Muscle of leg (tissue), 11 donors: Measurements from ENCODE around the gene BBS4. TPM values are rescaled to one million over a fixed set of nuclear protein-coding genes. Genes with fewer than 3 reads are reported as not detected.
"Not testable (repeated sequence)": the region's sequence is repeated elsewhere in the genome, so short reads cannot be mapped to it uniquely, and the experiment has no call there.

ENCODE experiments used
- DNase-seq: peaks from one replicate; pipeline ENCODE4 v3.0.0; 2013
- H3K27ac ChIP-seq: one replicate; pipeline ENCODE4 v1.5.1; 2013; ENCODE audit warnings: mild to moderate bottlenecking, low read length, control low read depth
- H3K27me3 ChIP-seq: one replicate; pipeline ENCODE4 v1.6.1; 2013; ENCODE audit warnings: low read length; ENCODE audit not compliant: control insufficient read depth, insufficient read depth
- H3K36me3 ChIP-seq: one replicate; pipeline ENCODE4 v1.6.1; 2013; ENCODE audit warnings: low read length; ENCODE audit not compliant: control insufficient read depth, insufficient read depth
- H3K4me1 ChIP-seq: one replicate; pipeline ENCODE4 v1.6.1; 2013; ENCODE audit warnings: low read length; ENCODE audit not compliant: control insufficient read depth, insufficient read depth
- H3K4me3 ChIP-seq: one replicate; pipeline ENCODE4 v1.5.1; 2013; ENCODE audit warnings: low read length, control low read depth
- H3K9me3 ChIP-seq: replicated peaks from 2 replicates; pipeline ENCODE4 v1.6.1; 2013; ENCODE audit warnings: low read depth, low read length; ENCODE audit not compliant: control insufficient read depth
- WGBS: methylation state at CpG from one replicate; pipeline ENCODE4 v1.1.5; 2013; ENCODE audit warnings: missing lambda C conversion rate; ENCODE audit not compliant: insufficient coverage; 5-methylcytosine and 5-hydroxymethylcytosine counted together
- polyA plus RNA-seq, 8 donors: library from polyadenylated mRNA; unstranded; fragments of 120-200 nt; gene quantifications; one replicate each; pipeline versions ENCODE4 v1.2.1 to v1.2.3, GENCODE V29; 2013; ENCODE audit warnings: inconsistent platforms in 1 of 8, low replicate concordance in 1 of 8; ENCODE audit not compliant: insufficient read length in 8 of 8, insufficient read depth in 1 of 8
- total RNA-seq: library from RNA; stranded (reverse); fragments of 120-200 nt; gene quantifications from one replicate; pipeline ENCODE4 v1.2.4, GENCODE V29; 2013

BBS4 gene
- total and polyA plus RNA-seq, 9 donors, result 14.6 to 24.3 (median 18.5) TPM

- H3K4me1 ChIP-seq, result no peaks in the 10 kb centered on the region
- H3K9me3 ChIP-seq, result no peaks in the 10 kb centered on the region
- H3K4me3 ChIP-seq, result no peak overlapping the region
- DNase-seq, result no peak
- no CpG with 5 or more reads among the region's 5 CpGs for WGBS
- H3K27ac ChIP-seq, result no peak overlapping the region
- H3K36me3 ChIP-seq, result no peaks in the 10 kb centered on the region
- H3K27me3 ChIP-seq, result no peaks in the 10 kb centered on the region
Observed at GRCh38 chr15:72690938-72691337, 4.9 kb downstream of the BBS4 start.

GRCh38 chr15:72698938-72699337 lies 12.9 kb downstream of the BBS4 start:
- H3K4me3 ChIP-seq, result no peak overlapping the region
- no peaks in the 10 kb centered on the region for H3K27me3 ChIP-seq
- no peak for DNase-seq
- no peaks in the 10 kb centered on the region for H3K9me3 ChIP-seq
- H3K4me1 ChIP-seq, result no peaks in the 10 kb centered on the region
- WGBS, result 100% methylated on average over 2 of the region's 5 CpGs
- H3K27ac ChIP-seq, result no peak overlapping the region
- H3K36me3 ChIP-seq, result no peaks in the 10 kb centered on the region

DNA sequence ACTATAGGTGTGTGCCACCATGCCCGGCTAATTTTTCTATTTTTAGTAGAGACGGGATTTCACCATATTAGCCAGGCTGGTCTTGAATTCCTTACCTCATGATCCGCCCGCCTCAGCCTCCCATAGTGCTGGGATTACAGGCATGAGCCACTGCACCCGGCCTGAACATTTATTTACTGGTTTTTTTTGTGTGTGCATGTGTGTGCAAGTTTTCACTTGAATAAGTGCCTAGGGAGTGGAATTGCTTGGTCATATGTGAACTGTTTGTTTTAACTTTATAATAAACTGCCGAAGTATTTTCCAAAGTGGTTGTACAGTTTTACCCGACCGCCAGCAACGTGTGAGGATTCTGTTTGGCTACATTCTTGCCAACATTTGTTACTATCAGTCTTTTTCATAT lies 14.1 kb downstream of the BBS4 start:
- Histone ChIP-seq H3K4me1 (no peaks in the 10 kb centered on the region), H3K27ac (no peak overlapping the region), H3K36me3 (no peaks in the 10 kb centered on the region), H3K4me3 (no peak overlapping the region), H3K27me3 (no peaks in the 10 kb centered on the region), H3K9me3 (no peaks in the 10 kb centered on the region)
- DNase-seq, result no peak
- WGBS, result 85% methylated on average over 4 of the region's 9 CpGs

DNA sequence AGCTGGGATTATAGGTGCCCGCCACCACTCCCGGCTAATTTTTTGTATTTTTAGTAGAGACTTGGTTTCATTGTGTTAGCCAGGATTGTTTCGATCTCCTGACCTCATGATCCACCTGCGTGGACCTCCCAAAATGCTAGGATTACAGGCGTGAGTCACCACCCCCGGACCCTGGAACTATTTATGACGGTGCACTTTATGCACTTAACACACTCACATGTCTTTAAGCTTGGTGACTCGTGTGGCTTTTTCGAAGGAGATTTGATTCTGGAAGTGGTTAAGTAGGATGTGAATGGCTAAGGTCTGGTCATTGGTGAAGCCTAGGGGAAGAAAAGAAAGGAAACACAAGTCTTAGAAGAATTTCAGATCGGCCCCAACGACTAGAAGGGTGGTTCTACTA lies 20.3 kb downstream of the BBS4 start:
- Histone ChIP-seq H3K4me1 (no peaks in the 10 kb centered on the region), H3K4me3 (no peak overlapping the region), H3K36me3 (no peaks in the 10 kb centered on the region), H3K9me3 (no peaks in the 10 kb centered on the region), H3K27ac (no peak overlapping the region), H3K27me3 (no peaks in the 10 kb centered on the region)
- DNase-seq, result no peak
- 88% methylated on average over 2 of the region's 11 CpGs for WGBS

GRCh38 chr15:72708551-72709303 lies 22.7 kb downstream of the BBS4 start:
- H3K9me3 ChIP-seq, result not testable (repeated sequence)

DNA sequence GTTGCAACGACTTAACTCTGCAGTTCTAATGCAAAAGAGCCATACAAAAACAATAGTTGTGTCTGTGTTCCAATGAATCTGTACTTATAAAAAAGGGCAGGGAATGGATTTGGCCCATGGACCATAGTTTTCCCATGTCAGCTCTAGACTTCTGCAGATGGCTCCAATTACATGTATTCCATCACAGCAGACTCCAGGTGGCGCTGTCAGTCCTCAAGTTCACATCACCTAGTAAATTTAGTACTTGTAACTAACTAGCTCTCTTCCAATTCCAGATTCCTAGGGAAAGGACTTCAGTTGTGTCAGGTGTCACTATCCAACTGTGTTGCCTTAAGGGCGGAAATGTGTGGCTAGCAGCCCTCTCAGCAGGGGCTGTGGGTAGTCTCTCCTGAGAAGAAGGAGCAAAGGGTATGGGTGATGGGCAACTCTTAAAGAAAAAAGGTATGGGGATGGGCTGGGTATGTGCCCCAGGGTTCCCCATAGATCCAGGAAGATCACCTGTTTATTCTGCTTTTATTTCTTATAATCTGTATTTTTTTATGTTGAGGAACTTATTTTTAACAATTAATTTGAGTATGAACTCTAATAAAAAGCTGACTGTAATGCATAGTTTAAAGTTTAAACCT lies 36.2 kb downstream of the BBS4 start:
- Histone ChIP-seq H3K4me3 (no peak overlapping the region), H3K27me3 (no peaks in the 10 kb centered on the region), H3K4me1 (no peaks in the 10 kb centered on the region), H3K9me3 (no peaks in the 10 kb centered on the region), H3K36me3 (peaks cover 9% of the 10 kb centered on the region), H3K27ac (no peak overlapping the region)
- peak; percentile 83 for DNase-seq
- WGBS, result 0% methylated on average over 1 of the region's 3 CpGs

More at GRCh38 chr15:72708551-72709303, 22.7 kb downstream of the BBS4 start:
- 60% methylated on average over 1 of the region's 8 CpGs for WGBS
- not testable (repeated sequence) for H3K4me1 ChIP-seq, H3K36me3 ChIP-seq, H3K27ac ChIP-seq, DNase-seq, H3K4me3 ChIP-seq, H3K27me3 ChIP-seq

DNA sequence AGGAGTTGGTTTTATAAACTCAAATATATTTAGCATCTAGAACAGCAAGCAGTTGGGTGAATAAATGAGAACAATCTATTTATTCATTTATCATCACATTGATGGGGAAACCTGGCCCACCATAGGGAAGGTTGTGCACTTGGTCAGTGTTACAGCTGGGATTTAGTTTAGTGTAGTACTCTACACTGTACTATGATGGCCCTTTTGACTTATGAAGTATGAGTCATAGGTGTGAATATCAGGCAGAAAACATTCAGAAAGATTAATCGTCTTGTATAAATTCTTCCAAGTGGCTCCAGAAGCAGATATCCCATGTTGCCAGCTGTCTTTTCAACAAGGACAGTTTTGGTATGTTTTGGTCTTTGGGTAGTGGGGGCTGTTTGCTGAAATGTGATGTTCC lies 38.0 kb downstream of the BBS4 start:
- no peak for DNase-seq
- H3K9me3 ChIP-seq, result no peaks in the 10 kb centered on the region
- H3K27ac ChIP-seq, result no peak overlapping the region
- H3K4me1 ChIP-seq, result no peaks in the 10 kb centered on the region
- no peaks in the 10 kb centered on the region for H3K27me3 ChIP-seq
- H3K4me3 ChIP-seq, result no peak overlapping the region
- no CpG with 5 or more reads among the region's 1 CpG for WGBS
- peaks cover 9% of the 10 kb centered on the region for H3K36me3 ChIP-seq

- H3K27me3 ChIP-seq, result no peaks in the 10 kb centered on the region
- H3K4me3 ChIP-seq, result no peak overlapping the region
- peaks cover 9% of the 10 kb centered on the region for H3K36me3 ChIP-seq
- no peak overlapping the region for H3K27ac ChIP-seq
- 92% methylated on average over 2 of the region's 3 CpGs for WGBS
- no peaks in the 10 kb centered on the region for H3K4me1 ChIP-seq
- no peak for DNase-seq
- H3K9me3 ChIP-seq, result no peaks in the 10 kb centered on the region
Observed at GRCh38 chr15:72725446-72725845, 39.4 kb downstream of the BBS4 start.

DNA sequence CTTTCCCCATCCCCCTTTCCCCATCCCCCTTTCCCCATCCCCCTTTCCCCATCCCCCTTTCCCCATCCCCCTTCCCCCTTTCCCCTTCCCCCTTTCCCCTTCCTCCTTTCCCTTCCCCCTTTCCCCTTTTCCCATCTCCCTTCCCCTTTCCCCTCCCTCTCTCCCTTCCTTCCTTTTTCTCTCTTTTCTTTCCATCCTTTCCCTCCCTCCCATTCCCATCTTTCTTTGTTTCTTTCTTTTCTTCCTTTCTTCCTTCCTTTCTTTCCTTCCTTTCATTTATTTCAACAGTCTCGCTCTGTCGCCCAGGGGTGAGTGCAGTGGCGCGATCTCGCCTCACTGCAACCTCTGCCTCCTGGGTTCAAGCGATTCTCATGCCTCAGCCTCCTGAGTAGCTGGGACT lies 39.8 kb downstream of the BBS4 start:
- H3K4me3 ChIP-seq, DNase-seq: not testable (repeated sequence)
- 98% methylated on average over 6 of the region's 6 CpGs for WGBS

GRCh38 chr15:72727154-72727553 lies 41.1 kb downstream of the BBS4 start:
- Histone ChIP-seq H3K4me3 (no peak overlapping the region), H3K4me1 (no peaks in the 10 kb centered on the region), H3K9me3 (no peaks in the 10 kb centered on the region), H3K36me3 (peaks cover 17% of the 10 kb centered on the region), H3K27ac (no peak overlapping the region), H3K27me3 (no peaks in the 10 kb centered on the region)
- DNase-seq, result no peak

More for the DNA sequence above, 39.8 kb downstream of the BBS4 start:
- not testable (repeated sequence) for H3K9me3 ChIP-seq, H3K4me1 ChIP-seq, H3K27me3 ChIP-seq, H3K27ac ChIP-seq, H3K36me3 ChIP-seq
